ENCODE results near the gene PITPNC1.

The PITPNC1 gene

DNA sequence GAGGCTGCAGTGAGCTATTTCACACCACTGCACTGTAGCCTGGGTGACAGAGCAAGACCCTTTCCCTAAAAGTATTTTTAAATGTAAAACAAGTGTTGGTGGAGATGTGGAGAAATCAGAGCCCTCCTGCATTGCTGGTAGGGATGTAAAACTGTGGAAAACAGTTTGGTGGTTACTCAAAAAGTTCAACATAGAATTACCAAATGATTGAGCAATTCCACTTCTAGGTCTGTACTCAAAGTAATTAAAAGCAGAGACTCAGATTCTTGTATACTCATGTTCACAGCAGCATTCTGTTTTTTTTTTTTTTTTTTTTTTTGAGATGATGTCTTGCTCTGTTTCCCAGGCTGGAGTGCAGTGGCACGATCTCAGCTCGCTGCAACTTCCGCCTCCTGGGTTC, 141.8 kb downstream of the PITPNC1 start:
- DNase-seq (ENCODE audit: low read depth), result no peak
- H3K4me3 ChIP-seq (ENCODE audit: low read depth, low read length), result no peak overlapping the region
- no peak for TF ChIP-seq CTCF (IDR thresholded peaks at IDR 0.05; ENCODE audit: insufficient read depth, low read depth, low read length, missing control alignments)

DNA sequence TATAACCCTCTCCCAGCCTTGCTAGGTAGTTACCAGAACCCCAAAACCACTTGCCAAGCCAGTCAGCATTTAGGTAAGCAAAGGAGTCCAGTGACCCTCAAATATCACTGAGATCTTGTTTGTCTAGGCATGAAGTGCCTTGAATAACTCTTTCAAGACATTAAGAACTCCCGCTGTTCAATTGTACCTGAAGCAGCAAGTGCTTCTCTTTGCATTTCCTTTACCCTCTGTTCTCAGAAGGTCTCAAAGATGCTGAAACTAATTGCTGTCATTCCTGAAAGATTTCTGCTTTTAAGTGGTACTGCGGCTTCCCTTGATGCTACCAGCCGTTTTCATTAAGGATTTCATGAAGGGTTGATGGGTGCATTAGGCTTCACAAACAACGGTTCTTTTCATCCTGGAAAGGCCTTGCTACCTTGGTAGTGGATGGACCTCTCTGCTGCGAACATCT, 142.7 kb downstream of the PITPNC1 start:
- no peak for TF ChIP-seq CTCF (IDR thresholded peaks at IDR 0.05; ENCODE audit: insufficient read depth, low read depth, low read length, missing control alignments)
- no peak for DNase-seq (ENCODE audit: low read depth)
- H3K4me3 ChIP-seq (ENCODE audit: low read depth, low read length), result peak overlapping the region; percentile 29

- peak overlapping the region; percentile 29 for H3K4me3 ChIP-seq (ENCODE audit: low read depth, low read length)
- peak; percentile 76 for DNase-seq (ENCODE audit: low read depth)
- no peak for TF ChIP-seq CTCF (IDR thresholded peaks at IDR 0.05; ENCODE audit: insufficient read depth, low read depth, low read length, missing control alignments)
Measured at GRCh38 chr17:67520252-67520906, 143.3 kb downstream of the PITPNC1 start.

GRCh38 chr17:67520916-67521774, 144.1 kb downstream of the PITPNC1 start:
- TF ChIP-seq CTCF (IDR thresholded peaks at IDR 0.05; ENCODE audit: insufficient read depth, low read depth, low read length, missing control alignments), result no peak
- DNase-seq (ENCODE audit: low read depth), result no peak
- no peak overlapping the region for H3K4me3 ChIP-seq (ENCODE audit: low read depth, low read length)

DNA sequence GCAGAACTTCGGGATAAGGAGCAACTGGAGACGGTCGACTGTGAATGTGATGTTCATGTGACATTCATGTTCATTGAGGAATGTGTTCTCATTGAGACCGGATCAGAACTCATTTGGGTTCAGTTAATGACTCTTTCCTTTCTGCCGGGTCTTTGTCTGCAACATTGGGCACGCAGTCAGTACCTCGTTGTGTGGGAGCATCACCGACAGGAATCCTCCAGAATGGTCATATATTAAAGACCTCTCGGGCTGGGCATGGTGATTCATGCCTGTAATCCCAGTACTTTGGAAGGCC, 144.6 kb downstream of the PITPNC1 start:
- TF ChIP-seq CTCF (IDR thresholded peaks at IDR 0.05; ENCODE audit: insufficient read depth, low read depth, low read length, missing control alignments), result no peak
- no peak for DNase-seq (ENCODE audit: low read depth)
- no peak overlapping the region for H3K4me3 ChIP-seq (ENCODE audit: low read depth, low read length)

DNA sequence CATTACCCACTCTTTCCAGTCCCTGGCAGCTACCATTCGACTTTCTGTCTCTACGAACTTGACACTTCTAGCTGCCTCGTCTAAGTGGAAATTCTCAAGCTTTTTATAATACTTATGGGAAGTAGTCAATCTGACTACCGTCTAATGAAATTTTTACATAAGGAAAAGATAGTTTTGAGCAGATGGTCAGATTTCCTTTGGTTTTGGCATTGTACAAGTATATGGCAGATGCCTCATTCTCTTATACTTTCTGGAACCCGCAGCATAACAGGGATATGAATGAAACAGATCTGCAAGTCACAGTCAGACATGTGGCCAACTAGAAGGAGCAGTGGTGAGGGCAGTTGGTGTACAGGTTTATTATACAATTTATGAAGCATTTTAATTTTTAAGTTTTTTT, 146.0 kb downstream of the PITPNC1 start:
- H3K4me3 ChIP-seq (ENCODE audit: low read depth, low read length), result no peak overlapping the region
- TF ChIP-seq CTCF (IDR thresholded peaks at IDR 0.05; ENCODE audit: insufficient read depth, low read depth, low read length, missing control alignments), result no peak
- DNase-seq (ENCODE audit: low read depth), result no peak
